GM19238 (cell line): Measurements from ENCODE around the gene NINJ2.

Source experiments
- DNase-seq: peaks from one replicate; pipeline ENCODE4 v3.0.0; 2011; ENCODE audit warnings: low spot score; ENCODE audit not compliant: insufficient read length

Gene NINJ2

DNA sequence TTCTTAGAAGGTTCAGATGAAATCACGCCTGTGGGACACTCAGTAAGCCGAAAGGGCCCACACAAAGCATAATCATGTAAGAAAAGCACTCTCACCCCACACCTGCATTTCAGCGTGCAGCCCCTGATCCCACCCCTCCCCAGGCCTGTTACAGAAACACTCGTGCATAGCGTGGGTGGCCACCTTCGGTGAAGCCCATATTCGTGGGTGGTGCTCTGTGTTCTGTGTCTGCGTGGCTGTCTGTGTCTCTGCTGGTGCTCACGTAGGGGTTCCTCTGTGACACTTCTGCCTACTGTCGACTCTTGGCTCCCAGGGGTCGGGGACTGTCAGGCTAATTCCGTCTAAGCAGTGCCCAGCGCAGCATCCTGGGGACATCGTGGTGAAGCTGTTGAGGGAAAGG, 129.5 kb downstream of the NINJ2 start:
- DNase-seq = no peak

GRCh38 chr12:532908-533565, 130.2 kb downstream of the NINJ2 start:
- no peak for DNase-seq

DNA sequence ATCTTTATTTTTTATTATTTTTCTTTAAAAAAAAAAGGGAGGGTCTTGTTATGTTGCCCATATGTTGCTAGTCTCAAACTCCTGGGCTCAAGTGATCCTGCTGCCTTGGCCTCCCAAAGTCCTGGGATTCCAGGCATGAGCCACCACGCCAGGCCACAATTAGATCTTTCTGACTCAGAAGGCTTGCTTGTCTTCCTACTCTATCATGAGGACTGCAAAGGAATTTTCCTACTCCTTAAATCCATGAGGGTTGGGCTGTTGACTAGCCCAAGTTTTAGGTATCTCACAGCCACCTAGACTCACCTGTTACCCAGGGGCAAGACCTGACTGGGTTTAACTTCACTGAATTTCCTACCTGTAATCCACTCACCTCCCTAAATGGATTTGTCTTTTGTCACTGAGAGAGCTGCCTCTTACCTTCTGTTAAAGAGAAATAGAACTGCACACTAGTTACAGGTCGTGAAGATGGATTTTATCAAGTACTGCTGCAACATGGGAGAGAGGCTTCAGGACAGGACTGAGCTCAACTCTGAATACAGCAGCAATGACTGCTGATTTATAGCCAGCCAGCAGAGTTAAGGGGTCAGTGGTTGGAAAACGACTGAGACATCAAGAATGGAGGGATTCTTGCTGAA, 131.2 kb downstream of the NINJ2 start:
- DNase-seq = no peak

DNA sequence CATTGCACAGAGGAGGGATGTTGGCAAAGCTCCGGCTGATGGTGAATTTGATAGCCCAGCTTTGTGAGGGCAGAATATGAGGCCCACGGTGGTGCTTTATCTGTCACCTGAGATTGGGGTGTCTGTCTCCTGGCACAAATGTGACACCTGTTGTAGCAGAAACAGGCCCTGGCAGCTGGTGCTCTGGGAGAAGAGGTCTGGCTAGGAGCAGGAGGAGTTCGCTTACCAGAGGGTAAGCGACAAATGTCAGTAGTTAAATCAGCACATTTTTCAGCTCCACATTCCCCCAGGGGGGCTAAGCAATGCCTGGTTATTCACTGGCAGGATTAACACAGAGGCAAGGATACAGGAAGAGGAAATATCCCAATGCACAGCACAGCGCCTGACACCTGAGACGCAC, 132.4 kb downstream of the NINJ2 start:
- DNase-seq = no peak

DNA sequence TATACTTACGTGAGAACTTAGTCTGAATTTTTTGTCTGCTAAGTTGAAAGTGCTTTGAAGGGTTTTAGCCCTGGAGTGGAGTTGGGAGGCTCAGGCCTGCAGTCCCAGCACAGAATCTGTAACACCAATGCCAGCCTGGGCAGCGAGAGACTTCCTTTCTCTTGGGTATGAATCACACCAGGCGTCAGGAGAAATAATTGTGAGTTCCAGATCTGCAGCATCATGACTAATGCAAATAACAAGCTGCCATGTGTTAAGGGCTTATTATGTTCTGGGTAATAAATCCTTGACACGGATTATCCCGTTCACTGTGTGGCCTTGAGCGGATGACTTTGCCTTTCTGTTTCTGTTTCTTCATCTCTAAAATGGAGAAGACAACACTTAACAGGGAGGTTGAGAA, 132.9 kb downstream of the NINJ2 start:
- no peak for DNase-seq

GRCh38 chr12:527729-528128, 135.5 kb downstream of the NINJ2 start:
- no peak for DNase-seq

- no peak for DNase-seq
These were observed 136.0 kb downstream of the NINJ2 start for GRCh38 chr12:527241-527640.

GRCh38 chr12:526089-526488, 137.2 kb downstream of the NINJ2 start:
- no peak for DNase-seq

DNA sequence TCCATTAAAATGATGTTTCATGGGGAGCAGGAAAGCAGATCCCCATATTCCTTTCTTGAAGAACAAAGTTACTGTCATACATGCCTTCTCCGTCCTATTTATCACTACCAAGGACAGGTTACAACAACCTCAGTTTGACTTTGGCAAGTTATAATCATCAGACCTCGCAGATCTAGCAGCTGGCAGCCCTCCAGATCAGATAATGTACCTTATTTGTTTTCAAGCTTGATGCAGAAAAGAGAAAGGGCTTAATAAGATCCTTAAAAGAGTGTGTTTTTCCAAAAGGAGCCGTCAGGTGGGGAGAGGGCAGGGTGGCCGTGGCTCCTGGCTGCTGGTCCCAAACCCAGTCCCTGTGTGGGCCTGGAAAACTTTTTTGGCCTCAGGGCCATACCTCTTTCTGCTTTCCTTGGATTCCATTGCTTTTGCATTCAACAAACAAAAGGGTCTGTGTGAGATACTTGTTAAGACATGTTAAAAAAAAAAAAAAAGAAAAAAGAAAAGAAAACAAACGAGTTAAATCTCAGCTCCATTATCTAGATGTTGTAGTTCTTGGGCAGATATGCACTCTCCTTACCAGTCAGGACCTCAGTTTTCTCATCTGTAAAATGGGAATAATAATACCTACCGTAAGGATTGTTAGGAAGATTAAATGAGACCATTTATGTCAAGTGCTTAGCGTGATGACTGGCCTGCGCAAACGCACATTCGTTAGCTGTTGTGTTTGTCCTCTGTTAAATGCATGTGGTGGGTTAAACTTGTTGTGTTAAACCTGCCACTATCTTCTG, 138.9 kb downstream of the NINJ2 start:
- DNase-seq = no peak

GRCh38 chr12:522692-523378, 140.4 kb downstream of the NINJ2 start:
- DNase-seq = no peak

DNA sequence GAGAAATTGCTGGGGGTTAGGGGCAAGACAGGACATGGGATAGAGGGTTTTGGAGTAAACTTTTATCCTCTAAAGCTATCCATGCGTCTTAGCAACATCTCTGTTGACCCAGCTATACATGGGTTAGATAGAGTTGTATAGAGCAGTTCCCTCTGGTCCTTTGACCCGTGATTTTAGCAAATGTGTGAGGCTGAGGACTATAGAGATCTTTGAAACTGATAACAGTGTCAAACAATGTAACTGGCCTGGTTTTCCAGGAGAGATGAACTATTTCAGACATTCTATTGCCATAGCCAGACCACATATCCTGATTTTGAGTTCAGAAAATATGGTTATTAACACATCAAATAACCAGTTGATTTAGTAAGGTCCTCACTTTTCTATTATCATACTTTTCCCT, 143.1 kb downstream of the NINJ2 start:
- no peak for DNase-seq

- no peak for DNase-seq
These were observed 145.7 kb downstream of the NINJ2 start for GRCh38 chr12:517538-517937.
